Measurements from ENCODE around the gene PRKG1. TPM values are rescaled to one million over a fixed set of nuclear protein-coding genes. Genes with fewer than 3 reads are reported as not detected.
A peak's percentile ranks its signal among the peaks of the same experiment; 100 is the strongest.

PRKG1 gene
- total RNA-seq, 4 donors from 2014 or later: 17.1 to 36.4 (median 25.8) TPM

- TF ChIP-seq, protein P1, sequence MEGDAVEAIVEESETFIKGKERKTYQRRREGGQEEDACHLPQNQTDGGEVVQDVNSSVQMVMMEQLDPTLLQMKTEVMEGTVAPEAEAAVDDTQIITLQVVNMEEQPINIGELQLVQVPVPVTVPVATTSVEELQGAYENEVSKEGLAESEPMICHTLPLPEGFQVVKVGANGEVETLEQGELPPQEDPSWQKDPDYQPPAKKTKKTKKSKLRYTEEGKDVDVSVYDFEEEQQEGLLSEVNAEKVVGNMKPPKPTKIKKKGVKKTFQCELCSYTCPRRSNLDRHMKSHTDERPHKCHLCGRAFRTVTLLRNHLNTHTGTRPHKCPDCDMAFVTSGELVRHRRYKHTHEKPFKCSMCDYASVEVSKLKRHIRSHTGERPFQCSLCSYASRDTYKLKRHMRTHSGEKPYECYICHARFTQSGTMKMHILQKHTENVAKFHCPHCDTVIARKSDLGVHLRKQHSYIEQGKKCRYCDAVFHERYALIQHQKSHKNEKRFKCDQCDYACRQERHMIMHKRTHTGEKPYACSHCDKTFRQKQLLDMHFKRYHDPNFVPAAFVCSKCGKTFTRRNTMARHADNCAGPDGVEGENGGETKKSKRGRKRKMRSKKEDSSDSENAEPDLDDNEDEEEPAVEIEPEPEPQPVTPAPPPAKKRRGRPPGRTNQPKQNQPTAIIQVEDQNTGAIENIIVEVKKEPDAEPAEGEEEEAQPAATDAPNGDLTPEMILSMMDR (IDR thresholded peaks at IDR 0.05): peak in 1 of 3 donors; percentile 41
- peak; percentile 62 for ATAC-seq (ENCODE audit: low FRiP score)
- DNase-seq (ENCODE audit: low spot score): no peak
Observed at GRCh38 chr10:52215745-52216361, 1141.6 kb downstream of the PRKG1 start.

- DNase-seq (ENCODE audit: low spot score): no peak
- TF ChIP-seq, protein P1 (IDR thresholded peaks at IDR 0.05): no peak
- ATAC-seq (ENCODE audit: low FRiP score): no peak
Observed at GRCh38 chr10:52216852-52217251, 1142.6 kb downstream of the PRKG1 start.

GRCh38 chr10:52217531-52217930 lies 1143.2 kb downstream of the PRKG1 start:
- ATAC-seq (ENCODE audit: low FRiP score) (no peak), DNase-seq (ENCODE audit: low spot score) (no peak)
- TF ChIP-seq, protein P1 (IDR thresholded peaks at IDR 0.05): no peak

DNA sequence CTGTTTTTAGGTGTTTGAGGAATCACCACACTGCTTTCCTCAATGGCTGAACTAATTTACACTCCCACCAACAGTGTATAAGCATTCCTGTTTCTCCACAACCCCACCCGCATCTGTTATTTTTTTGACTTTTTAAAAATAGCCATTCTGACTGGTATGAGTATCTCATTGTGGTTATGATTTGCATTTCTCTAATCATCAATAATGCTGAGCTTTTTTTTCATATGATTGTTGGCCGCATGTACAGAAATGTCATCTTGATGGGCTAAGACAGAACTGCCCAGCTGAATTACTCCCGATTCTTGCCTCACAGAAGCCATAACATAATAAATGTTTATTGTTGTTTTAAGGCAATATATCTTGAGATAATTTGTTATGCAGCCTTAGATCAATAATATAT lies 1146.7 kb downstream of the PRKG1 start:
- TF ChIP-seq, protein P1 (IDR thresholded peaks at IDR 0.05): no peak
- DNase-seq (ENCODE audit: low spot score): no peak
- ATAC-seq (ENCODE audit: low FRiP score): no peak

- DNase-seq (ENCODE audit: low spot score) (no peak), ATAC-seq (ENCODE audit: low FRiP score) (no peak)
- TF ChIP-seq, protein P1 (IDR thresholded peaks at IDR 0.05): no peak
Observed at GRCh38 chr10:52221923-52222322, 1147.6 kb downstream of the PRKG1 start.

GRCh38 chr10:52226197-52226847 lies 1152.0 kb downstream of the PRKG1 start:
- DNase-seq (ENCODE audit: low spot score) (no peak), ATAC-seq (ENCODE audit: low FRiP score) (no peak)
- TF ChIP-seq, protein P1 (IDR thresholded peaks at IDR 0.05): no peak

GRCh38 chr10:52228556-52228955 lies 1154.3 kb downstream of the PRKG1 start:
- ATAC-seq (ENCODE audit: low FRiP score) (no peak), DNase-seq (ENCODE audit: low spot score) (no peak)
- TF ChIP-seq, protein P1 (IDR thresholded peaks at IDR 0.05): no peak

All from omental fat pad (tissue), 4 donors.